ENCODE data around the gene PFKL.

DNA sequence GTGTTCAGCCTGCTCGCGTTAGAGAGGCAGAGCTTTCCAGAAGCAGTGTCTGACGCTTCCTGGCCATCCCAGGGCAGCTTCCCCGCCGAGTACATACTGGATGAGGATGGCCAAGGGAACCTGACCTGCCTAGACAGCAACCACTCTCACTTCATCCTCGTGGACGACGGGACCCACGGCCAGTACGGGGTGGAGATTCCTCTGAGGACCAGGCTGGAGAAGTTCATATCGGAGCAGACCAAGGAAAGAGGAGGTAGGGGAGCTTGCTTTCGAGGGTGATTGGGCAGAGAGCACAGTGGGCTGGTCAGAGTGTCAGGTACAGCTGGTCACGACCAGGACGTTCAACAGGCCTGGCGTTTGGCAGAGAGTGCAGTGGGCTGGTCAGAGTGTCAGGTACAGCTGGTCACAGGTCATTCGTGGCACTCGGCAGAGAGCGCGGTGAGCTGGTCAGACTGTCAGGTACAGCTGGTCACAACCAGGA is 75.9 kb downstream of the PFKL start:
- TF ChIP-seq ZNF274 (IDR thresholded peaks at IDR 0.05; ENCODE audit: low read depth, low read length) (no peak), YY1 (IDR thresholded peaks at IDR 0.05; ENCODE audit: insufficient read depth, insufficient read length) (no peak)
